ENCODE measurements around the gene TOP3A. TPM values are rescaled to one million over a fixed set of nuclear protein-coding genes. Genes with fewer than 3 reads are reported as not detected.

Gene TOP3A
- polyA plus RNA-seq, 1 experiment: 11.9 TPM

- Histone ChIP-seq H3K27ac (ENCODE audit: low read depth, low read length) (no peak overlapping the region), H3K9me3 (ENCODE audit: control insufficient read depth, insufficient read depth, low read length) (no peaks in the 10 kb centered on the region; the same call in 1 of the 2 replicates), H3K27me3 (ENCODE audit: control insufficient read depth, insufficient read depth, low read length) (no peaks in the 10 kb centered on the region), H3K4me3 (ENCODE audit: low read depth, low read length) (no peak overlapping the region)
- ChIA-PET CTCF (no interaction called here), POLR2A (no interaction called here)
- TF ChIP-seq CTCF (IDR thresholded peaks at IDR 0.05; ENCODE audit: low read depth, low read length): no peak
- DNase-seq (ENCODE audit: low read depth, low spot score): no peak
These were observed 69.6 kb downstream of the TOP3A start for GRCh38 chr17:18245038-18245776.

DNA sequence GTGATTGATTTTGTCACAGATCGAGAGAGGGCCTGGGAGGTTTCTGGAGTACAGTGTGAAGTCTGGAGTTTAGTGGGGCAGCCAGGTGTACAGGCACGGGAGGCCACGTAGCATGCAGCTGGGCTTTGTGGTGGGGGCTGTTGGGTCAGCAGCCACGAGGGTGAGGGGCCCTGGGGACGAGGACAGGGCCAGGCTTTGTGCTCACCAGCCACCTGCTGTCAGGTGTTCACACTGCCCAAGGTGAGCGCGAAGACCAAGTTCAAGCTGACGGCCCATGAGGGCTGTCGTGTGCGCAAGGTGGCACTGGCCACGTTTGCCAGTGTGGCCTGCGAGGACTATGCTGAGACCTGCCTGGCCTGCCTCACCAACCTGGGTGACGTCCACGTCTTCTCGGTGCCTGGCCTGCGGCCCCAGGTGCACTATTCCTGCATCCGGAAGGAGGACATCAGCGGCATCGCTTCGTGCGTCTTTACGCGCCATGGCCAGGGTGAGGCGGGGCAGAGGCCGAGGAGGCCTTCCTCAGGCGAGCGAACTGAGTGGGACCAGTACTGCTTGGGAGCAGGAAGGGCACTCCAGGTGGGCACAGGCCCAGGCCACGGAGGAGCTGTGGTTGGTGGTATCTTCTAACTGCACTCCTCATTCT, 73.4 kb downstream of the TOP3A start:
- Histone ChIP-seq H3K4me3 (ENCODE audit: low read depth, low read length) (no peak overlapping the region), H3K27me3 (ENCODE audit: control insufficient read depth, insufficient read depth, low read length) (no peaks in the 10 kb centered on the region), H3K9me3 (ENCODE audit: control insufficient read depth, insufficient read depth, low read length) (no peaks in the 10 kb centered on the region; the same call in 1 of the 2 replicates), H3K27ac (ENCODE audit: low read depth, low read length) (no peak overlapping the region)
- no peak for TF ChIP-seq CTCF (IDR thresholded peaks at IDR 0.05; ENCODE audit: low read depth, low read length)
- POLR2A ChIA-PET: no interaction called here
- DNase-seq (ENCODE audit: low read depth, low spot score): no peak
- CTCF ChIA-PET: no interaction called here

DNA sequence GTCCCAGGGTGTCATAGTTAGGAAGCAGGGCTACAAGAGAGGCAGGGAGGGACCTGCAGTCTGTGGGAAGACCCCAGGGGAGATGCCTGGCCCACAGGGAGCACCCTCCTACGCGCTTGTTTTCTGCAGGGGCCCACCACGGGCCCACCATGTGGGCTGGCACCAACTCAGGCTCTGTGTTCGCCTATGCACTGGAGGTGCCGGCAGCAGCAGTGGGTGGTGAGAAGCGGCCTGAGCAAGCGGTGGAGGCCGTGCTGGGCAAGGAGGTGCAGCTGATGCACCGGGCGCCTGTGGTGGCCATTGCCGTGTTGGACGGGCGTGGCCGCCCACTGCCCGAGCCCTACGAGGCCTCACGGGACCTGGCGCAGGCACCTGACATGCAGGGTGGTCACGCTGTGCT, 74.3 kb downstream of the TOP3A start:
- ChIA-PET CTCF (no interaction called here), POLR2A (no interaction called here)
- H3K4me3 ChIP-seq (ENCODE audit: low read depth, low read length): no peak overlapping the region
- TF ChIP-seq CTCF (IDR thresholded peaks at IDR 0.05; ENCODE audit: low read depth, low read length): no peak
- H3K9me3 ChIP-seq (ENCODE audit: control insufficient read depth, insufficient read depth, low read length): no peaks in the 10 kb centered on the region; the same call in 1 of the 2 replicates
- H3K27ac ChIP-seq (ENCODE audit: low read depth, low read length): no peak overlapping the region
- no peaks in the 10 kb centered on the region for H3K27me3 ChIP-seq (ENCODE audit: control insufficient read depth, insufficient read depth, low read length)
- no peak for DNase-seq (ENCODE audit: low read depth, low spot score)

GRCh38 chr17:18238299-18238698, 76.5 kb downstream of the TOP3A start:
- no peaks in the 10 kb centered on the region; the same call in 1 of the 2 replicates for H3K9me3 ChIP-seq (ENCODE audit: control insufficient read depth, insufficient read depth, low read length)
- no peak overlapping the region for H3K27ac ChIP-seq (ENCODE audit: low read depth, low read length)
- POLR2A ChIA-PET: no interaction called here
- H3K4me3 ChIP-seq (ENCODE audit: low read depth, low read length): no peak overlapping the region
- no peak for TF ChIP-seq CTCF (IDR thresholded peaks at IDR 0.05; ENCODE audit: low read depth, low read length)
- H3K27me3 ChIP-seq (ENCODE audit: control insufficient read depth, insufficient read depth, low read length): no peaks in the 10 kb centered on the region
- DNase-seq (ENCODE audit: low read depth, low spot score): no peak
- CTCF ChIA-PET: no interaction called here

DNA sequence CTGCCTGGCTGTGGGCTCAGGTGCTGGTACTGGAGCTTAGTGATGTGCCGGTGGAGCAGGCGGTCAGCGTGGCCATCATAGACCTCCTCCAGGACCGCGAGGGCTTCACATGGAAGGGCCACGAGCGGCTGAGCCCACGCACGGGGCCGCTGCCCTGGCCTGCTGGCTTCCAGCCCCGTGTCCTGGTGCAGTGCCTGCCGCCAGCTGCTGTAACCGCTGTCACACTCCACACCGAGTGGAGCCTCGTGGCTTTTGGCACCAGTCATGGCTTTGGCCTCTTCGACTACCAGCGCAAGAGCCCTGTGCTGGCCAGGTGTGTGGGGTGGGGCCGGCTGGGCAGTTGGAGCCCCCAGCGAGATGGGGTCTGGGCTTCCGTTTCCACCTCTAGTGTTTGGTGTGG, 77.3 kb downstream of the TOP3A start:
- no peak for TF ChIP-seq CTCF (IDR thresholded peaks at IDR 0.05; ENCODE audit: low read depth, low read length)
- POLR2A ChIA-PET: no interaction called here
- H3K27ac ChIP-seq (ENCODE audit: low read depth, low read length): no peak overlapping the region
- DNase-seq (ENCODE audit: low read depth, low spot score): no peak
- H3K9me3 ChIP-seq (ENCODE audit: control insufficient read depth, insufficient read depth, low read length): no peaks in the 10 kb centered on the region; the same call in 1 of the 2 replicates
- CTCF ChIA-PET: interaction anchor here (1.1 kb wide), 1 partner anchor 11 kb away, joined by 5 read pairs; no protein-coding TSS in a partner anchor
- no peaks in the 10 kb centered on the region for H3K27me3 ChIP-seq (ENCODE audit: control insufficient read depth, insufficient read depth, low read length)
- H3K4me3 ChIP-seq (ENCODE audit: low read depth, low read length): no peak overlapping the region

Data from AG04450 (cell line).